Thyroid gland (tissue), 4 donors: ENCODE results near the gene STX2.

Experiments
- CTCF ChIP-seq, 6 experiments: fragments of 200-600 bp in 3 of 6; fragments of 450-650 bp in 3 of 6; sonication (generic) in 3 of 6; IDR thresholded peaks; one replicate each; pipeline ENCODE4 v1.5.1; 2016 to 2019; ENCODE audit warnings: antibody characterized with exemption in 6 of 6, mild to moderate bottlenecking in 2 of 6, inconsistent platforms in 1 of 6, moderate library complexity in 1 of 6
- POLR2A ChIP-seq, 2 donors: fragments of 450-650 bp; IDR thresholded peaks; one replicate each; pipeline ENCODE4 v1.6.1; 2017; ENCODE audit warnings: antibody characterized with exemption in 2 of 2, mild to moderate bottlenecking in 2 of 2, moderate library complexity in 1 of 2

- TF ChIP-seq CTCF (IDR thresholded peaks at IDR 0.05) (no peak), POLR2A (IDR thresholded peaks at IDR 0.05) (no peak)
Measured at GRCh38 chr12:130879781-130880389, 40.8 kb upstream of the STX2 start.
